HL-60 (cell line): Measurements from ENCODE around the gene SBNO2.

Source experiments
- DNase-seq, 2 experiments: peaks; one replicate each; pipeline ENCODE4 v3.0.0-alpha.2; 2010 to 2020; ENCODE audit warnings: low read depth in 1 of 2, low spot score in 1 of 2
- H3K27ac ChIP-seq: fragments of 250-450 bp; sonication (Bioruptor Pico); replicated peaks from 2 replicates; pipeline ENCODE4 v1.5.1; 2020; ENCODE audit warnings: mild to moderate bottlenecking, moderate library complexity
- H3K27me3 ChIP-seq: fragments of 250-450 bp; sonication (Bioruptor Pico); 2 replicates; pipeline ENCODE4 v1.5.1; 2021; ENCODE audit warnings: mild to moderate bottlenecking, moderate library complexity; ENCODE audit not compliant: insufficient read depth, poor library complexity, severe bottlenecking
- H3K4me3 ChIP-seq: replicated peaks from 2 replicates; pipeline ENCODE4 v1.5.1; 2011; ENCODE audit warnings: mild to moderate bottlenecking, control low read depth, low read length; ENCODE audit not compliant: insufficient read depth
- CTCF ChIP-seq: IDR thresholded peaks from one replicate; pipeline ENCODE4 v1.5.1; 2011; ENCODE audit warnings: low read length, control low read depth, inconsistent platforms; ENCODE audit not compliant: insufficient read depth
- GABPA ChIP-seq: IDR thresholded peaks from 2 replicates; pipeline ENCODE4 v1.6.1; 2012; ENCODE audit warnings: low read depth
- POLR2AphosphoS5 ChIP-seq: IDR thresholded peaks from 2 replicates; pipeline ENCODE4 v1.6.1; 2012; ENCODE audit warnings: low read depth
- REST ChIP-seq: IDR thresholded peaks from 2 replicates; pipeline ENCODE4 v1.6.1; 2012; ENCODE audit warnings: low read depth; ENCODE audit not compliant: insufficient replicate concordance
- SPI1 ChIP-seq: IDR thresholded peaks from 2 replicates; pipeline ENCODE4 v1.6.1; 2012; ENCODE audit warnings: low read depth, mild to moderate bottlenecking, borderline replicate concordance

Gene SBNO2

DNA sequence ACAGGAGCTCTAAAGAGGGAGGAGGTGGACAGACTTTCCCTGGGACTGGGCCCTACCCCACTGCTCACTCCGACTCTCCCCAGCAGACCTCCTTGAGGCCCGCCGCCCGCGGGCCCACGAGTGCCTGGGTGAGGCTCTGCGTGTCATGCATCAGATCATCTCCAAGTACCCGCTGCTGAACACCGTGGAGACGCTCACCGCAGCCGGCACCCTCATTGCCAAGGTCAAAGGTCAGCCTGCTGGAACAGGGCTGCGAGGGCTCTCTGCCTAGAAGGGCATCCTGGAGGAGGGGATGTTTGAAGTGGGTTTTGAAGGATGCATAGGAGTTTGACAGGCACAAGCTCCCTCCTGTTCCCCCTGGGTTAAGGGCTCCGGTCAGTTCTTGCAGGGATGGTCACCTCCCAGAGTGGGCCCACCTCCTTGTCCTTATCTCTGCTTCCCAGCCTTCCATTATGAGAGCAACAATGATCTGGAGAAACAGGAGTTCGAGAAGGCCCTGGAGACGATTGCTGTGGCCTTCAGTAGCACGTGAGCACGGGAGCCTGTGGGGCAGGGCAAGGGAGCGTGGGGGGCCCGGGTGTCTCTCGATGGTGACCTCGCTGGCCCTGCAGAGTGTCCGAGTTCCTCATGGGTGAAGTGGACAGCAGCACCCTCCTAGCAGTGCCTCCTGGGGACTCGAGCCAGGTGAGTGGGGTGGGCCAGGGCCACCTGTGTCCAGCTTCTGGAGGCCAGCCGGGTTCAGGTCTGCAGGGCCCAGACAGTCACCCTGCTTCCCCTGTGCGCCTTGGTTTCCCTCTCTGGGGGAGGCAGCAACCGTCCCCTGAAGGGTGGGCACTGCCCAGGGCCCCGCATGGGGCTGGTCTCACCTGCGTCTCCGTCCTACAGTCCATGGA is 100.8 kb downstream of the SBNO2 start:
- H3K4me3 ChIP-seq, result no peak overlapping the region

GRCh38 chr19:1072371-1073015 is 101.6 kb downstream of the SBNO2 start:
- Histone ChIP-seq H3K27ac (no peak overlapping the region), H3K27me3 (no peaks in the 10 kb centered on the region), H3K4me3 (no peak overlapping the region)
- TF ChIP-seq REST, result no peak
- no peak for TF ChIP-seq POLR2AphosphoS5
- TF ChIP-seq SPI1, result no peak
- TF ChIP-seq GABPA, result no peak
- TF ChIP-seq CTCF, result no peak
- DNase-seq, result no peak

More for the DNA sequence above, 100.8 kb downstream of the SBNO2 start:
- Histone ChIP-seq H3K27me3 (no peaks in the 10 kb centered on the region), H3K27ac (no peak overlapping the region)
- no peak for DNase-seq
- TF ChIP-seq CTCF, result no peak
- TF ChIP-seq POLR2AphosphoS5, result no peak
- no peak for TF ChIP-seq REST
- TF ChIP-seq GABPA, result no peak
- no peak for TF ChIP-seq SPI1

GRCh38 chr19:1070931-1071791 is 102.9 kb downstream of the SBNO2 start:
- no peak for TF ChIP-seq CTCF
- TF ChIP-seq SPI1, result no peak
- TF ChIP-seq GABPA, result no peak
- no peak for TF ChIP-seq REST
- TF ChIP-seq POLR2AphosphoS5, result no peak
- Histone ChIP-seq H3K27me3 (no peaks in the 10 kb centered on the region), H3K27ac (no peak overlapping the region), H3K4me3 (no peak overlapping the region)
- DNase-seq, result no peak
